Uterus (tissue), 4 donors: ENCODE measurements around the gene HCFC1. TPM values are rescaled to one million over a fixed set of nuclear protein-coding genes. Genes with fewer than 3 reads are reported as not detected.
A peak's percentile ranks its signal among the peaks of the same experiment; 100 is the strongest.

Source experiments
- DNase-seq, 2 donors: peaks; one replicate each; pipeline ENCODE4 v3.0.0-alpha.2; 2019 to 2020
- H3K27ac ChIP-seq, 2 donors: fragments of 200-600 bp; sonication (generic); 1 replicate in 1 of 2; 2 replicates in 1 of 2; pipeline ENCODE4 v1.5.1; 2016 to 2018
- H3K27me3 ChIP-seq, 2 donors: fragments of 200-600 bp; sonication (generic); one replicate each; pipeline ENCODE4 v1.5.1; 2018 to 2019; ENCODE audit warnings: control low read depth in 1 of 2
- H3K36me3 ChIP-seq, 2 donors: fragments of 200-600 bp; sonication (generic); one replicate each; pipeline ENCODE4 v1.5.1; 2019; ENCODE audit warnings: control low read depth in 1 of 2
- H3K4me1 ChIP-seq, 2 donors: fragments of 200-600 bp; sonication (generic); one replicate each; pipeline ENCODE4 v1.5.1; 2018 to 2019; ENCODE audit warnings: control low read depth in 1 of 2
- H3K4me3 ChIP-seq, 2 donors: fragments of 200-600 bp; sonication (generic); 1 replicate in 1 of 2; 2 replicates in 1 of 2; pipeline ENCODE4 v1.5.1; 2018 to 2019; ENCODE audit warnings: mild to moderate bottlenecking in 1 of 2
- H3K9me3 ChIP-seq, 2 donors: fragments of 200-600 bp; sonication (generic); one replicate each; pipeline ENCODE4 v1.5.1; 2019; ENCODE audit warnings: control low read depth in 1 of 2
- CTCF ChIP-seq, 4 experiments: fragments of 200-600 bp in 2 of 4; fragments of 450-650 bp in 2 of 4; sonication (generic) in 2 of 4; IDR thresholded peaks; one replicate each; pipeline ENCODE4 v1.5.1; 2016 to 2019; ENCODE audit warnings: antibody characterized with exemption in 4 of 4, mild to moderate bottlenecking in 2 of 4, moderate library complexity in 1 of 4
- POLR2A ChIP-seq, 2 donors: fragments of 450-650 bp; IDR thresholded peaks; one replicate each; pipeline ENCODE4 v1.6.1; 2016; ENCODE audit warnings: antibody characterized with exemption in 2 of 2, mild to moderate bottlenecking in 1 of 2, moderate library complexity in 1 of 2
- intact Hi-C: fragments of 100-400 bp; cut with DNase I; formaldehyde crosslinking; loops from one replicate; pipeline ENCODE4 v1.15.1; 2023; ENCODE audit warnings: low total_unique reads
- total RNA-seq, 4 donors: library from RNA; depleted of rRNA in 3 of 4; stranded (reverse); fragments of >200 nt in 3 of 4; gene quantifications; one replicate each; pipeline versions ENCODE4 v1.1.0 to v1.2.4, GENCODE V29; 2014 to 2023
- donor health status: DM: yes; HTN: yes; CAD: no.

HCFC1 gene
- total RNA-seq, 4 donors from 2014 or later, result 20.9 to 65.7 (median 37.3) TPM

DNA sequence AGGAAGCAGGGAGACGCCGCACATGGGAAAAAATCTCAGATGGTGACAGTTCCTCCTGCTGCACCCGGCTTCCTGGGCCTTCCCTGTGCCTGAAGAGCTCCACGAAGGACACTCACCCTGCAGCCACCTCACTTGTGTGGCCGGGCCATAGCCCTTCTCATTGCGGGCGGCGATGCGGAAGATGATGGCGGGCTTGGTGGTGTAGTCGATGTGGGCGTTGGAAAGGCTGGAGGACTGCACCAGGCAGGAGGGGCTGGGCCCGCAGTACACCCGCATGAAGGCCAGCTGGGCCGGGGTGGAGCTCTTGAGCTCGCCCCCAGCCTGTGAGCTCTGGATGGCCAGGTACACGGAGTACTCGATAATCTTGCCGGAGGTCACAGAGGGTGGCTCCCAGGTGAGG, 21.5 kb downstream of the HCFC1 start:
- no peaks in the 10 kb centered on the region for H3K36me3 ChIP-seq
- H3K9me3 ChIP-seq, result no peaks in the 10 kb centered on the region
- no peak for TF ChIP-seq CTCF (IDR thresholded peaks at IDR 0.05)
- TF ChIP-seq POLR2A (IDR thresholded peaks at IDR 0.05), result no peak
- H3K27ac ChIP-seq, result peak overlapping the region; percentile 46 to 56
- no peak overlapping the region for H3K4me3 ChIP-seq
- H3K27me3 ChIP-seq, result no peaks in the 10 kb centered on the region
- DNase-seq, result no peak
- H3K4me1 ChIP-seq, result no peaks in the 10 kb centered on the region
- intact Hi-C loops, result loop anchor here (5.0 kb wide), 1 partner anchor 188 kb away; the partner anchor contains the start of gene PLXNB3

- Histone ChIP-seq H3K27me3 (no peaks in the 10 kb centered on the region), H3K4me1 (no peaks in the 10 kb centered on the region), H3K27ac (peak overlapping the region; percentile 46 to 56), H3K36me3 (no peaks in the 10 kb centered on the region), H3K4me3 (no peak overlapping the region), H3K9me3 (no peaks in the 10 kb centered on the region)
- no peak for TF ChIP-seq POLR2A (IDR thresholded peaks at IDR 0.05)
- no peak for TF ChIP-seq CTCF (IDR thresholded peaks at IDR 0.05)
- intact Hi-C loops, result no loop called here
- DNase-seq, result no peak
Measured at GRCh38 chrX:153948847-153949805, 22.5 kb downstream of the HCFC1 start.

- TF ChIP-seq POLR2A (IDR thresholded peaks at IDR 0.05), result no peak
- TF ChIP-seq CTCF (IDR thresholded peaks at IDR 0.05), result no peak
- Histone ChIP-seq H3K27me3 (no peaks in the 10 kb centered on the region), H3K27ac (peak overlapping the region; percentile 35 to 56), H3K36me3 (no peaks in the 10 kb centered on the region), H3K4me3 (no peak overlapping the region), H3K9me3 (no peaks in the 10 kb centered on the region), H3K4me1 (no peaks in the 10 kb centered on the region)
- no peak for DNase-seq
- intact Hi-C loops, result no loop called here
Measured at GRCh38 chrX:153948002-153948466, 23.6 kb downstream of the HCFC1 start.

- H3K27me3 ChIP-seq, result no peaks in the 10 kb centered on the region
- H3K36me3 ChIP-seq, result no peaks in the 10 kb centered on the region
- intact Hi-C loops, result no loop called here
- TF ChIP-seq POLR2A (IDR thresholded peaks at IDR 0.05) (no peak), CTCF (IDR thresholded peaks at IDR 0.05) (peak; percentile 66 to 75 (median 68))
- H3K9me3 ChIP-seq, result no peaks in the 10 kb centered on the region
- H3K4me1 ChIP-seq, result no peaks in the 10 kb centered on the region
- H3K4me3 ChIP-seq, result no peak overlapping the region
- H3K27ac ChIP-seq, result peak overlapping the region; percentile 35 to 56
- peak in 1 of 2 donors; percentile 55 for DNase-seq
Measured at GRCh38 chrX:153947009-153947769, 24.4 kb downstream of the HCFC1 start.
